Activated naive CD4-positive, alpha-beta T cell treated with anti-CD3 and anti-CD28 coated beads for 36 hours (primary cell): ENCODE measurements around the gene HIPK2. TPM values are rescaled to one million over a fixed set of nuclear protein-coding genes. Genes with fewer than 3 reads are reported as not detected.

ENCODE experiments used
- CTCF ChIA-PET: fragments of 350-600 bp; sonication (Branson Sonifier 250); formaldehyde crosslinking; loops from one replicate; lab custom pipeline; 2021; ENCODE audit warnings: antibody characterized with exemption; lab: Charles Lee
- DNase-seq: peaks from one replicate; pipeline ENCODE4 v3.0.0-alpha.2; 2020
- H3K27ac Mint-ChIP-seq: one replicate; pipeline ENCODE4 v1.8.0; 2021; ENCODE audit warnings: mild to moderate bottlenecking, mixed read lengths
- H3K27me3 Mint-ChIP-seq: one replicate; pipeline ENCODE4 v1.8.0; 2021; ENCODE audit warnings: low read depth, mixed read lengths
- H3K36me3 Mint-ChIP-seq: one replicate; pipeline ENCODE4 v1.8.0; 2021; ENCODE audit warnings: low read depth, mixed read lengths
- H3K4me1 Mint-ChIP-seq: one replicate; pipeline ENCODE4 v1.8.0; 2021; ENCODE audit warnings: low read depth, mixed read lengths
- H3K4me3 Mint-ChIP-seq: one replicate; pipeline ENCODE4 v1.8.0; 2021; ENCODE audit warnings: mild to moderate bottlenecking, moderate library complexity, mixed read lengths
- H3K9me3 Mint-ChIP-seq: one replicate; pipeline ENCODE4 v1.8.0; 2021; ENCODE audit warnings: mixed read lengths
- intact Hi-C: fragments of 100-400 bp; cut with micrococcal nuclease; formaldehyde crosslinking; loops from one replicate; pipeline ENCODE4 v1.15.1; 2023
- total RNA-seq, 2 experiments: library from RNA; stranded (reverse); gene quantifications; one replicate each; pipeline ENCODE4 v1.2.3, GENCODE V29; 2021

The HIPK2 gene
- total RNA-seq, 2 experiments from 2014 or later, result 16.8 to 17.3 TPM

GRCh38 chr7:139571651-139572050, 206.1 kb downstream of the HIPK2 start:
- intact Hi-C loops, result no loop called here
- DNase-seq, result no peak
- Mint-ChIP-seq H3K27ac (no peak overlapping the region), H3K4me1 (peaks cover 5% of the 10 kb centered on the region), H3K36me3 (peaks cover 11% of the 10 kb centered on the region), H3K4me3 (no peak overlapping the region), H3K9me3 (no peaks in the 10 kb centered on the region), H3K27me3 (no peaks in the 10 kb centered on the region)
- CTCF ChIA-PET, result no interaction called here

- CTCF ChIA-PET, result no interaction called here
- DNase-seq, result no peak
- Mint-ChIP-seq H3K27me3 (no peaks in the 10 kb centered on the region), H3K9me3 (no peaks in the 10 kb centered on the region), H3K4me1 (peaks cover 6% of the 10 kb centered on the region), H3K4me3 (no peak overlapping the region), H3K36me3 (peaks cover 11% of the 10 kb centered on the region), H3K27ac (no peak overlapping the region)
- intact Hi-C loops, result no loop called here
These were observed 206.6 kb downstream of the HIPK2 start for GRCh38 chr7:139571190-139571589.

- H3K9me3 Mint-ChIP-seq, result no peaks in the 10 kb centered on the region
- H3K4me1 Mint-ChIP-seq, result peaks cover 9% of the 10 kb centered on the region
- intact Hi-C loops, result no loop called here
- DNase-seq, result no peak
- CTCF ChIA-PET, result interaction anchor here (0.6 kb wide), 1 partner anchor 947 kb away, joined by 3 read pairs; no protein-coding TSS in a partner anchor
- H3K4me3 Mint-ChIP-seq, result no peak overlapping the region
- H3K27me3 Mint-ChIP-seq, result no peaks in the 10 kb centered on the region
- H3K27ac Mint-ChIP-seq, result no peak overlapping the region
- H3K36me3 Mint-ChIP-seq, result peaks cover 11% of the 10 kb centered on the region
These were observed 207.2 kb downstream of the HIPK2 start for GRCh38 chr7:139570626-139571025.

- H3K27me3 Mint-ChIP-seq, result no peaks in the 10 kb centered on the region
- H3K4me3 Mint-ChIP-seq, result no peak overlapping the region
- DNase-seq, result no peak
- CTCF ChIA-PET, result interaction anchor here (0.6 kb wide), 1 partner anchor 948 kb away, joined by 3 read pairs; no protein-coding TSS in a partner anchor
- intact Hi-C loops, result no loop called here
- H3K27ac Mint-ChIP-seq, result no peak overlapping the region
- H3K4me1 Mint-ChIP-seq, result peaks cover 9% of the 10 kb centered on the region
- peaks cover 11% of the 10 kb centered on the region for H3K36me3 Mint-ChIP-seq
- no peaks in the 10 kb centered on the region for H3K9me3 Mint-ChIP-seq
These were observed 207.7 kb downstream of the HIPK2 start for GRCh38 chr7:139570119-139570518.

GRCh38 chr7:139568813-139569490, 208.8 kb downstream of the HIPK2 start:
- H3K27me3 Mint-ChIP-seq, result no peaks in the 10 kb centered on the region
- CTCF ChIA-PET, result interaction anchor here (0.9 kb wide), 1 partner anchor 69 kb away, joined by 3 read pairs; no protein-coding TSS in a partner anchor
- H3K4me1 Mint-ChIP-seq, result peaks cover 9% of the 10 kb centered on the region
- intact Hi-C loops, result no loop called here
- peaks cover 8% of the 10 kb centered on the region for H3K36me3 Mint-ChIP-seq
- H3K9me3 Mint-ChIP-seq, result no peaks in the 10 kb centered on the region
- DNase-seq, result no peak
- H3K27ac Mint-ChIP-seq, result no peak overlapping the region
- H3K4me3 Mint-ChIP-seq, result no peak overlapping the region

GRCh38 chr7:139568346-139568675, 209.5 kb downstream of the HIPK2 start:
- Mint-ChIP-seq H3K27me3 (no peaks in the 10 kb centered on the region), H3K27ac (no peak overlapping the region), H3K9me3 (no peaks in the 10 kb centered on the region), H3K4me3 (no peak overlapping the region), H3K36me3 (peaks cover 8% of the 10 kb centered on the region), H3K4me1 (peaks cover 9% of the 10 kb centered on the region)
- CTCF ChIA-PET, result interaction anchor here (0.9 kb wide), 1 partner anchor 68 kb away, joined by 3 read pairs; no protein-coding TSS in a partner anchor
- intact Hi-C loops, result no loop called here
- DNase-seq, result no peak

GRCh38 chr7:139567647-139568345, 210.0 kb downstream of the HIPK2 start:
- CTCF ChIA-PET, result interaction anchor here (0.6 to 0.9 kb wide), 2 partner anchors 26 to 67 kb away, joined by 3 to 4 read pairs; no protein-coding TSS in a partner anchor
- H3K9me3 Mint-ChIP-seq, result no peaks in the 10 kb centered on the region
- H3K36me3 Mint-ChIP-seq, result peaks cover 8% of the 10 kb centered on the region
- H3K27ac Mint-ChIP-seq, result no peak overlapping the region
- no peaks in the 10 kb centered on the region for H3K27me3 Mint-ChIP-seq
- DNase-seq, result no peak
- H3K4me3 Mint-ChIP-seq, result no peak overlapping the region
- intact Hi-C loops, result no loop called here
- H3K4me1 Mint-ChIP-seq, result peaks cover 9% of the 10 kb centered on the region

GRCh38 chr7:139566736-139567646, 210.8 kb downstream of the HIPK2 start:
- H3K4me3 Mint-ChIP-seq, result no peak overlapping the region
- no peak overlapping the region for H3K27ac Mint-ChIP-seq
- CTCF ChIA-PET, result interaction anchor here (0.6 kb wide), 1 partner anchor 25 kb away, joined by 4 read pairs; no protein-coding TSS in a partner anchor
- H3K27me3 Mint-ChIP-seq, result no peaks in the 10 kb centered on the region
- intact Hi-C loops, result no loop called here
- no peaks in the 10 kb centered on the region for H3K9me3 Mint-ChIP-seq
- H3K36me3 Mint-ChIP-seq, result peaks cover 9% of the 10 kb centered on the region
- H3K4me1 Mint-ChIP-seq, result peaks cover 9% of the 10 kb centered on the region
- DNase-seq, result no peak

- intact Hi-C loops, result no loop called here
- Mint-ChIP-seq H3K9me3 (no peaks in the 10 kb centered on the region), H3K27me3 (no peaks in the 10 kb centered on the region), H3K4me3 (no peak overlapping the region), H3K4me1 (peaks cover 9% of the 10 kb centered on the region), H3K36me3 (peaks cover 7% of the 10 kb centered on the region), H3K27ac (no peak overlapping the region)
- DNase-seq, result no peak
- CTCF ChIA-PET, result interaction anchor here (0.7 kb wide), 1 partner anchor 131 kb away, joined by 3 read pairs; no protein-coding TSS in a partner anchor
These were observed 211.7 kb downstream of the HIPK2 start for GRCh38 chr7:139566075-139566474.

- Mint-ChIP-seq H3K4me3 (no peak overlapping the region), H3K9me3 (peaks cover 5% of the 10 kb centered on the region), H3K27ac (no peak overlapping the region), H3K36me3 (peaks cover 9% of the 10 kb centered on the region), H3K27me3 (no peaks in the 10 kb centered on the region), H3K4me1 (peaks cover 9% of the 10 kb centered on the region)
- intact Hi-C loops, result no loop called here
- DNase-seq, result no peak
- CTCF ChIA-PET, result no interaction called here
These were observed 213.9 kb downstream of the HIPK2 start for GRCh38 chr7:139563856-139564255.

- Mint-ChIP-seq H3K27ac (no peak overlapping the region), H3K36me3 (peaks cover 7% of the 10 kb centered on the region), H3K9me3 (peaks cover 5% of the 10 kb centered on the region), H3K27me3 (no peaks in the 10 kb centered on the region), H3K4me1 (peaks cover 9% of the 10 kb centered on the region), H3K4me3 (no peak overlapping the region)
- intact Hi-C loops, result no loop called here
- CTCF ChIA-PET, result no interaction called here
- no peak for DNase-seq
These were observed 214.7 kb downstream of the HIPK2 start for GRCh38 chr7:139562961-139563565.

GRCh38 chr7:139562491-139562890, 215.3 kb downstream of the HIPK2 start:
- H3K4me3 Mint-ChIP-seq, result no peak overlapping the region
- H3K27ac Mint-ChIP-seq, result no peak overlapping the region
- CTCF ChIA-PET, result no interaction called here
- no peak for DNase-seq
- peaks cover 7% of the 10 kb centered on the region for H3K4me1 Mint-ChIP-seq
- no peaks in the 10 kb centered on the region for H3K27me3 Mint-ChIP-seq
- H3K36me3 Mint-ChIP-seq, result peaks cover 4% of the 10 kb centered on the region
- peaks cover 5% of the 10 kb centered on the region for H3K9me3 Mint-ChIP-seq
- intact Hi-C loops, result no loop called here
